ENCODE data around the gene TM6SF1. TPM values are rescaled to one million over a fixed set of nuclear protein-coding genes. Genes with fewer than 3 reads are reported as not detected.

TM6SF1 gene
- total and polyA plus RNA-seq, 9 of the 15 experiments (the other 6 are each of a cell fraction or from before 2014, with no cell fraction given) = 1.0 to 5.6 (median 3.5) TPM

GRCh38 chr15:83092309-83092976 lies 15.0 kb upstream of the TM6SF1 start (continued):
- TF ChIP-seq ZNF384 (IDR thresholded peaks at IDR 0.05; ENCODE audit: low read depth, low read length) (peak; percentile 50), FOS (IDR thresholded peaks at IDR 0.05; ENCODE audit: extremely low read depth, insufficient read length) (peak; percentile 8), PATZ1 (CRISPR knock-in tag; IDR thresholded peaks at IDR 0.05; ENCODE audit: borderline replicate concordance) (no peak), ZNF143 (CRISPR knock-in tag; IDR thresholded peaks at IDR 0.05) (no peak), NR2C2 (CRISPR knock-in tag; IDR thresholded peaks at IDR 0.05) (no peak), NR2C2 (tag; IDR thresholded peaks at IDR 0.05) (peak; percentile 53), ESRRA (IDR thresholded peaks at IDR 0.05; ENCODE audit: borderline replicate concordance, low read depth) (no peak), ZNF655 (CRISPR knock-in tag; IDR thresholded peaks at IDR 0.05) (no peak), SMAD4 (CRISPR knock-in tag; conservative IDR thresholded peaks at IDR 0.05) (peak; percentile 96), ZC3H11A (IDR thresholded peaks at IDR 0.05; ENCODE audit: low read depth, low read length) (no peak), CXXC5 (CRISPR knock-in tag; IDR thresholded peaks at IDR 0.05) (peak; percentile 52; the same call in 1 of the 2 replicates), FOXJ2 (tag; IDR thresholded peaks at IDR 0.05) (peak; percentile 51), NCOA1 (IDR thresholded peaks at IDR 0.05; ENCODE audit: low read depth) (peak; percentile 64; the same call in 1 of the 2 replicates), CBFA2T3 (IDR thresholded peaks at IDR 0.05) (peak; percentile 95), DIDO1 (tag; IDR thresholded peaks at IDR 0.05; ENCODE audit: low read depth) (no peak), HDAC3 (IDR thresholded peaks at IDR 0.05; ENCODE audit: borderline replicate concordance, partially characterized antibody) (peak; percentile 70)

Data from K562 (cell line).